GM12891 (cell line): ENCODE data around the gene CDH23.

Source experiments
- PAX5 ChIP-seq: IDR thresholded peaks from 2 replicates; pipeline ENCODE4 v1.6.1; 2011; ENCODE audit warnings: low read length, moderate library complexity, mild to moderate bottlenecking; ENCODE audit not compliant: insufficient read depth, severe bottlenecking
- POLR2A ChIP-seq: IDR thresholded peaks from 2 replicates; pipeline ENCODE4 v1.6.1; 2011; ENCODE audit warnings: low read depth, low read length, control low read depth
- POLR2AphosphoS5 ChIP-seq: IDR thresholded peaks from 2 replicates; pipeline ENCODE4 v1.6.1; 2011; ENCODE audit warnings: low read depth, low read length, control low read depth
- POU2F2 ChIP-seq: IDR thresholded peaks from 2 replicates; pipeline ENCODE4 v1.6.1; 2011; ENCODE audit warnings: low read depth, mild to moderate bottlenecking, control low read depth, low read length, moderate library complexity
- TAF1 ChIP-seq: IDR thresholded peaks from 2 replicates; pipeline ENCODE4 v1.6.1; 2011; ENCODE audit warnings: low read depth, low read length, control low read depth

DNA sequence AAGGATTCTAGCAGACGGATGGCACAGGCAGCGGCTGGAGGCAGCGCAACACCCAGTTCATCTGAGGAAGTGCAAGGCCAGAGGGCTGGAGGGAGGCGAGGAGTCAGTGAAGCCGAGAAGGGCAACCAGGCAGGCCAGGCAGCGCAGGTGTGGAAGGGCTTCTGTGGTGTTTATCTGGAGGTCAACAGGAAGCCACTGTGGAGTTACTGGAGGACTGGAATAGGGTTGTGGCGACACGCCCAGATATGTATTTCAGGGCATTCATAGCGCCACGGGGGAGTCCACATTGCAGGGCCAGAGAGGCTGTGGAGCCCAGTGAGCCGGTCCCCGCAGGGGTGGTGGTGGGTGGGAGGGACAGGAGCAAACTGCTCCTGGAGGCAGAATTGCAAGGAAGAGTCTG lies 150.6 kb downstream of the CDH23 start:
- TF ChIP-seq POLR2AphosphoS5: no peak
- TF ChIP-seq POLR2A: no peak
- TF ChIP-seq TAF1: no peak
- TF ChIP-seq POU2F2: no peak
- no peak for TF ChIP-seq PAX5
